ENCODE data around the gene HPCAL1.

GRCh38 chr2:10305715-10306114, 3.0 kb downstream of the HPCAL1 start:
- TF ChIP-seq CREB1 (IDR thresholded peaks at IDR 0.05; ENCODE audit: low read depth): no peak
- TF ChIP-seq SPI1 (IDR thresholded peaks at IDR 0.05; ENCODE audit: borderline replicate concordance, insufficient read depth, low read depth, low read length): no peak
- no peak for TF ChIP-seq JUNB (IDR thresholded peaks at IDR 0.05)
- no peak for TF ChIP-seq IRF5 (IDR thresholded peaks at IDR 0.05; ENCODE audit: borderline replicate concordance)
- TF ChIP-seq YY1 (IDR thresholded peaks at IDR 0.05; ENCODE audit: low read depth, low read length): no peak
- TF ChIP-seq NR2C2 (IDR thresholded peaks at IDR 0.05; ENCODE audit: borderline replicate concordance, control insufficient read depth, insufficient read length, low read depth): no peak
- TF ChIP-seq RAD51 (IDR thresholded peaks at IDR 0.05): no peak
- no peak for TF ChIP-seq ESRRA (IDR thresholded peaks at IDR 0.05; ENCODE audit: low read length)
- TF ChIP-seq CEBPB (IDR thresholded peaks at IDR 0.05; ENCODE audit: borderline replicate concordance in 1 of 2, low read depth in 2 of 2, low read length in 2 of 2): no peak
